SW 1271 (cell line): ENCODE results near the gene RGS6.

Experiments used
- DNase-seq, 2 experiments: peaks; one replicate each; lab custom pipeline; 2025; lab: John Stamatoyannopoulos, UW

The RGS6 gene

DNA sequence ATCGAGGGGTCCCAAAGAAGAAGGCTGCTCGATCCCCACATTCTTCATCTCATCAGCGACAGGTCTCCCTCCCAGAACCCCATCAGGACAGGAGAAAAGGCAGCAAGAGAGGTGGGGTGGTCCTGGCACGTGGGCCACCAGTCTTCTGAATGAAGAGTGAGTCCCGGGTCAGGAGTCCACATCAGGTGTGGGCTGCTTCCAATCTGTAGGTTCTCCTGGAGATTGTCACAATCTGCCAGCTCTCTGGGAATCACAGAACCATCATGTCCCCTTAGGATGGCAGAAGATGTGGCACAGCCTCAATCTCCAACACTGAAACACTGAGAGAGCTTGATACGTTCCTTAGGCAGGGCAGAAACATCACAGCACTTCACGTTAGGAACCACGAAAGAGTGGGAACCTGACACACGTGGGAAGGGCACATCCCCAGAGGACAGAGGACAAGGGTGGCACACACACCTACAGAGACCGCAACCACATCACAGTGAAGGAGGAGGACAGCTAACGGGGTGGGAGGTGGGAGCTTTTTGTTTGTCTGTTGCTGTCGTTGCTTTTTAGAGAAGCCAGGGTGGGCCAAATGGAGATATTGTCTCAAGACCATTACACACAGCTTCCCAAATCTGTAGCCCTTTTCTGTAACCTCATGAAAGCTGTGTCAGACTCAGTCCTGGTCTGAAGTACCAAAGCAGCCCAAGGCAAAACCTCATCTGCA is 677.1 kb downstream of the RGS6 start:
- no peak for DNase-seq

- no peak for DNase-seq
These were observed 678.0 kb downstream of the RGS6 start for GRCh38 chr14:72610096-72610830.

DNA sequence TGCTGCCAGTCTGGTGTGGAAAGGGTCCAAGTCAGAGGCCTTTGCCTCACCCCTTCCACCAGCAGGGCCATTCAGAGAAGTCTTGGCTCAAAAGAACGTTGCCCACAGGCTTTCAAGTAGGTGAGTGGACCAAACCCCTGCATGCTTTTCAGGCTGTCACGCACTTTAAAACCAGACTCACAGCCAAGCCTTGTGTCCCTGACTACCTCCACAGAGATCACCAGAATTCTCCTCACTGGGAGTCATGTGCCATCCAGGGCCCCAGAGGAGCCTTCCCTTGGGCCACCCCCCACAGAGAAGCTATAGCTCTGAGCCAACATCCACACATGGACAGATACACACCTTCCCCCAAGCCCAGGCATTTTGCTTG is 678.6 kb downstream of the RGS6 start:
- DNase-seq: no peak

- DNase-seq: no peak
These were observed 679.3 kb downstream of the RGS6 start for GRCh38 chr14:72611506-72611905.

GRCh38 chr14:72612041-72612440 is 679.8 kb downstream of the RGS6 start:
- DNase-seq: no peak

DNA sequence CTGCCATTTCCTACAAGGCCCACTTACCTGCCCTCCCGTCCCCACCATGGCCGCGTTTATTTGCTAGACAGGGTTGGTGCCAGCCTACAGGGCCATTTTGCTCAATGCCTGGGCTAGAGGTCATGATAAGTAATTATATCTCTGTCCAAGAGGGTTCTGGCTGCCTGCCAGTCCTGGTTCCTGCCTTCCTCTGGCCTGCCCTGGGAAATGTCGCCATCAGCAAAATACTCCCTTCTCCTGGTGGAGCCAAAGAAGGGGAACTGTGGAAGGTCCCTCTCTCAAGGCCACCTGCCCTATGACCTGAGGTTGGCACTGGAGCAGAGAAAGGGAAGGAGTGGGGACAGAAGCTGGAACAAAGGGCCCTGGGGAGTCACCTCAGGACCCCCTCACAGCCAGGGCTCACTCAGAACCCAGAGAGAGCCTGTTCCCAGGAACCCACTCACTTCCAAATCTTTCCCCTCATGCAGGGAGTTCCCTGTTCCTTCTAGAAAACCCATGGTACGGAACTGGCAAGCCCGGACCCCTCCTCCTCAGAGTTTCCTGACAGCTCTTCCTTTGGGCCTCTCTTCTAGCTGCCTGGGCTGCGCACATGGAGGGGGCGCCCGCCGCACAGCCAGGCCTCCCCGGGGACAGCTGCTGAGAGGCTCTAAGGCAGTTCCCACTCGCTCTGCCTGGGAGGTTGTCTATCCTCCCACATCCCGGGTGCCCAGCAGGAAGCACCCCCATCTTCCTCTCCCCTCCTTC is 681.2 kb downstream of the RGS6 start:
- DNase-seq: no peak

- DNase-seq: no peak
These were observed 681.7 kb downstream of the RGS6 start for GRCh38 chr14:72613975-72614319.

DNA sequence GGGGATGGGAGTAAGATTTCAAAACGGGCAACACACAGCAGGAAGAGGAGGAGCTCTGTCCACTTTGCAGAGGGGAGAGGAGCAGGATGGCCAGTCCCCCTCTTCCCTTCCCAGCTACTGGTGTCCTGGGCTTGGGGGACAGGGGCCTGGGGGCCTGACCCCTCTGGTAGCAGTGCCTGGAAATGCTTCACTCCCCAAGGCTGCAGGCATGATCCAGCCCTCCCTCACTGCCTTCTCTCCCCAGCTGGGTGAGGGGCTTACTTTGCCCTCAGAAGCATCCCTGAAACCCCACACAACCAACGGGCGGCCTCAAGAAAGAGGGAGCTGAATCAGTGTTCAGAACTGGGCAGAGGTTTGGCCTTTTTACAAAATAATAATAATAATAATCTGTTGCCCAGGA is 682.1 kb downstream of the RGS6 start:
- no peak for DNase-seq

DNA sequence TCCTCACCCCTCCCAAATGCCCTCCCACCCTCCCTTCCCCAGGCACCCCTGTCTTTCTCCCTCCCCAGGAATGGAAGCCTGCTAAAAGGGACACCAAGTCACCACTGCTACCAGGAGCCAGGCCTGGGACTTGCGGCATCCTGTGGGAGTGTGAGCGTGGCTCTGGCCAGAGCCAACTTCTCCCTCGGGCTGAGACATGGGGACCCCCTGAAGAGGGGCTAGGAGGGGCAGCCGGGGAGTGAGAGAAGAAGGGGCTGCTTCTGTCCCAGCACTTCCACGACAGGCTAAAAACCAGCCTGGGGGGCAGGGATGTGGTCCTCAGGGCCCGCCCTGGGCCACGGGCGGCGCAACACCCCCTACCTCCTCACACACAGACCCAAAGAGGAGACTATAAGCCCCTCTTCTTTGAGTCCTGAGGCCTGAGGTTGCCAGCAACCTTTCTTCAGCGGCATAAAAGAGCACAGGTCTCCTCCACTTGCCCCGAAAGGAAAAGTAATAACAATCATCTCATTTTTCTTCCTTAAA is 682.7 kb downstream of the RGS6 start:
- no peak for DNase-seq

- no peak for DNase-seq
These were observed 683.4 kb downstream of the RGS6 start for GRCh38 chr14:72615451-72616121.
